GM21423 (cell line): ENCODE data around the gene UBE2E2.
"Not testable (repeated sequence)": the region's sequence is repeated elsewhere in the genome, so short reads cannot be mapped to it uniquely, and the experiment has no call there.

Experiments
- ATAC-seq: cut with Tn5 transposase; IDR thresholded peaks from one replicate; pipeline ENCODE4 v1.9.1; 2021; ENCODE audit warnings: mild to moderate bottlenecking, moderate library complexity; ENCODE audit not compliant: unreplicated experiment

UBE2E2 gene

GRCh38 chr3:23202921-23203707 lies at the start of gene UBE2E2:
Gene UBE2E2 (plus strand): TSS chr3:23203327.
- peak; percentile 63 for ATAC-seq

DNA sequence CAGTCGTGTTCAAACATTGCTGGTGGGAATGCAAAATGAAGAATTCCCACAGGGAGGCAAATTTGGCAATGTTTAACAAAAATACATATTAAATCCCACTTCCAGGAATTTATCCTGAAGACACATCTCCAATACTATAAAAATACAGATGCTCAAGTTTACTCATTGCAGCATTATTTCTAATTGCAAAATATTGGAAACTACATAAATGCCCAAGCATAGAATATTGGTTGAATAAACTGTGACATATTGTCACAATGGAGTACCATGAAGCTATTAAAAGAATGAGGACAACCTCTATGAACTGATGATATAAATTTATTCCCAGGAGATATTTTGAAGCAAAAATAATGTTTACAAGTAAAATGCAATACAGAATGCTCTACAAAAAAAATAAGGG lies 49.7 kb upstream of the UBE2E2 start:
- no peak for ATAC-seq

- no peak for ATAC-seq
Observed at GRCh38 chr3:23157331-23157730, 45.8 kb upstream of the UBE2E2 start.

- no peak for ATAC-seq
Observed at GRCh38 chr3:23159929-23160328, 43.2 kb upstream of the UBE2E2 start.

DNA sequence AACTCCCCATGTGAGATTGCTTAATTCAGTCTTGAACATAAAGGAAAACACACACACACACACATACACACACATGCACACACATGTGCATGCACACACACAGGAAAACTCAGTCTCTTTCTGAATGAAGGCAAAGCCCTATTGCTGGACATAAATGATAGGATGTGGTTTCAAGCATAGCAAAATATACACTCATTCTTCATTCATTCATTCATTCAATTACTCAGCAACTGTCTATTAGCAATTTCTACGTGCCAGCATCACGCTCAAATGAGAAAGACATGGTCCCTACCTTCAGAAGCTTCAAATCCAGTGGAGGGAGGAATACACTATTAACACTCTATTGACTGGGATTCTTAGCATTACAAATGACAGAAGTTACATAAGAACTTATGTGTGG lies 41.8 kb upstream of the UBE2E2 start:
- no peak for ATAC-seq

DNA sequence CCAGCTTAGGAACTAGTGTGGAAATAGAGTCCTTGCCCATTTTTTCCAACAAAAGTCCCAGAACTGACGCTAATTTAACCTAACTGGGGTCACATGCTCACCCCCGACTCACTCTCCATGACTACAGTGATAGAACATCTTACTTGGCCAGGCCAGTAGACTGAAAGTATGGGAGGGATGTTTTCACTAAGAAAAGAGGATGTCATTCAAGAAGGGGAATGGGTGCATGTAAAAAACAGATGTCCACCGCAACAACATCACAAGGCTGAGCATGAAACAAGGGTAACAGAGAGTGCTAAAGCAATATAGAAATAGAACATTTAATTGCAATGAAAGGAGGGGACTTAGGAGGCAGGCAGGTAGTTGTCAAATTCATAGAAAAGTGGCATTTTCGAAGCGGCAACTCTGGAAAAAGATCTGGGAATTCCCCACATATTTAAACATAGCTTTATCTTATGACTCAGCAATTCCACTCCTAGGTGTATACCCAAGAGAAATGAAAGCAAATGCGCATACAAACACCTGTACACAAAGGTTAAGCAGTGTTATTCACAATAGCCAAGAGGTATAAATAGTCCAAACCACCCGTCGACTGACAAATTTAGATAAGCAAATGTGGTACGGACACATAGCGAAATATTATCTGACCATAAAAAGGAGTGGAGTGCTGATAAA lies 41.1 kb upstream of the UBE2E2 start:
- ATAC-seq: peak; percentile 43

GRCh38 chr3:23162934-23163333 lies 40.2 kb upstream of the UBE2E2 start:
- ATAC-seq: peak; percentile 65

DNA sequence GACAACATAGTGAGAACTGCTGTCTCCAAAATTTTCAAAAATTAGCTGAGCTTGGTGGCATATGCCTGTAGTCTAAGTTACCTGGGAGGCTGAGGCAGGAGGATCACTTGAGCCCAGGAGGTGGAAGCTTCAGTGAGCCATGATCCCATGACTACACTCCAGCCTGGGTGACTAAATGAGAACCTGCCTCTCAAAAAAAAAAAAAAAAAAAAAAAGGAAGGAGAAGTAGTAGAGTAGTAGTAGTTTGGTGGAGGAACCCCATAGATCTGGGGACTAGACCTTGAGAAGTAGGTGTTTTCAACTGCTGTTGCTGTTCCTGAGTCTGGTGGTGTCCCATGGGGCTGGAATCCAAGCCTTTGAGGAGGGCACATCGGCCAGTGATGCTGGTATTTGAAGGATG lies 38.4 kb upstream of the UBE2E2 start:
- ATAC-seq: no peak

DNA sequence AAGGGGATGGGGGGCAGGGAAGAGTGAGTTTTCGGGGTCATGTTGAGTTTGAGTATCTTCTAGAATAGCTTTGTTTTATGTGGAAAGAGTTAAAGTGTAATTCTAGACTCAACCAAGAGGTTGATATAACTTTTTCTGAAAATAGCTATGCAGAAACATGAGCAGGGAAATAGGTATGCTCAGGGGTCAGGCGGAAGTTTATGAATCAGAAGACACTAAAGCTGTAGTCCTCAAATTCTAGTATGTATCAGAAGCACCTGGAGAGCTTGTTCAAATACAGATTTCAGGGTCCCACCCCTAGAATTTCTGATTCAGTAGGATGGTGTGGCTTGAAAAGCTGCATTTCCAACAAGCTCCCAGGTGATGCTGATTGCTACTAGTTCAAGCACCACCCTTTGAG lies 37.6 kb upstream of the UBE2E2 start:
- no peak for ATAC-seq

DNA sequence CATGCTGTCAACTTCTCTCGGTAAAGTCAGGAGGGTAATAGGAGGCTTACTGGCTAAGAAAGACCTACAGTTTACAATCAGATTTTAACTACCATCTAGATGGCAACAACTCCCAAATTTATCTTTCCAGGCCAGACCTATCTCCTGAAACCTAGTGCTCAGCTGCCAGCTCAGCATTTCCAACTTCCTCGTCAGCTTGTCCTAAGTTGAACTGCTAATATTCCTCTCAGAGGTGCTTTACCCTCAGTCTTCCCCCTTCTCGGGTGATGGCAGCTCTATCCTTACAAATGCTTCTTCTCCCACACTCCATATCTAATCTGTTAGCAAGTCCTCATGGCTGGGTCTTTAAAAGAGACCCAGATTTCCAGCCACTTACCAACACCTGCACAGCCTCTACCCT lies 36.9 kb upstream of the UBE2E2 start:
- ATAC-seq: no peak

GRCh38 chr3:23166845-23167244 lies 36.3 kb upstream of the UBE2E2 start:
- ATAC-seq: no peak

DNA sequence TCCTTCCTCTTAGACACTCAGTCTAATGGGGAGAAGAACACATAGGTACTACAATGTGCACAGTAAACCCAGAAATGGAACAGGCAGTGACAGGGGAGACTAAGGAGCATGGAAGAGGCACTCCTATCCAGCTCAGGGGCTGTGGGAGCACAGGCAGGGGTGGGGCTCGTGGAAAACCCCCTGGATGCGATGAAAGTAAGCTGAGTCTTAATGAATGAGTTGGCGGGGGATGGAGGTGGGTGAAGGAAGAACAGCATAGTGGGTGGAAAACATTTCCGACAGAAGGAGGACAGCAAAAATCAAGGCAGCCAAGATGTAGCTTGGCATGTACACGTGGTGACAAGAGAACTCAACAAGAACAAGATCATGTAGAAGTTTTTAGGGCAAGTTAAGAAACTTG lies 33.6 kb upstream of the UBE2E2 start:
- no peak for ATAC-seq

- ATAC-seq: no peak
Observed at GRCh38 chr3:23170291-23170690, 32.8 kb upstream of the UBE2E2 start.

DNA sequence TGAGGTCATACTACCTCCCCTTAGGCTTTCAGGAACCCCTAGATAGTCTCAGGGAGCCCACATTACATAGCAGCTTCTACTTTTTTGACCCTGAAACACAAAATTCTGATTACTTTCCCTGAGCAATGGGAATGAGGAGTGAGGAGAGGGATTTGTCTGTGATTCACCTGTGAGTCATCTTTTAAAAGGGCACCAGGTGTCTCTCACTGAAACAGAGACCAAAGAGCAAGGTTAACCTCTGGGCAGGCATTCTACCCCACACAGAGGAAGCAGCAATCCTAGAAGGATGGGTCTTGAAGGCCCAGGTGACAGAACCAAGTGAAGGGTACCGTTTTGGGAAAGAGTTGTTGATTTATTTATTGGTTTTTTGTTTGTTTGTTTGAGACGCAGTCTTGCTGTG lies 31.1 kb upstream of the UBE2E2 start:
- ATAC-seq: no peak

DNA sequence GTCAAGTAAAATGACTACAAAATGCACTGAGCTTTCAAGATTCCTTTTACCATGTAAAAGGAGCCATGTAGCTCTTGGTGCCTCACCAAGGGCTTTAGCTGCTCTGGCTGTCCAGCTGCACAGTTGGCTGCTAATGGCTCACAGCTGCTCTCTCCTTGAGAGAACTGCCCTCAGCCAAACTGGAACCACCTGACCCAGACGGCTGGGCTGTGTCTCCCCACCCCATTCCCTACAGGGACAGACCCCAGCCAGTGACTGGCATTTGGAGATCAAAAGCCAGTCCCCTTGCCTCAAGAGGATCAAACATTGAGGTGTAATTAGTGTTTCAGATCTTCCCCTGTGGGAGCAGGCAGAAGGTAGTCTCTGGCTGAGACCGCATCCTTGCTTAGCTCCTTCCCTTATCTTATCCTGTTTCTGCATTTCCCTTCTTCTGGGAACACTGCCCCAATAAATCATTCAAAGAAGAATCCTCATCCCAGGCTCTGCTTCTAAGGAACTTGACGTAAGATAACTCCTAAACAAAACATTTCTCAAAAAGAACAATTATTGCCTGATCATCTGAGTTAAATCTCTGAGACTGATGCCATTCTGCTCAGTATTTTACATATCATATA lies 28.6 kb upstream of the UBE2E2 start:
- no peak for ATAC-seq

- no peak for ATAC-seq
Observed at GRCh38 chr3:23175341-23176083, 27.6 kb upstream of the UBE2E2 start.

- not testable (repeated sequence) for ATAC-seq
Observed at GRCh38 chr3:23176839-23177238, 26.3 kb upstream of the UBE2E2 start.

GRCh38 chr3:23182996-23183513 lies 20.1 kb upstream of the UBE2E2 start:
- no peak for ATAC-seq

DNA sequence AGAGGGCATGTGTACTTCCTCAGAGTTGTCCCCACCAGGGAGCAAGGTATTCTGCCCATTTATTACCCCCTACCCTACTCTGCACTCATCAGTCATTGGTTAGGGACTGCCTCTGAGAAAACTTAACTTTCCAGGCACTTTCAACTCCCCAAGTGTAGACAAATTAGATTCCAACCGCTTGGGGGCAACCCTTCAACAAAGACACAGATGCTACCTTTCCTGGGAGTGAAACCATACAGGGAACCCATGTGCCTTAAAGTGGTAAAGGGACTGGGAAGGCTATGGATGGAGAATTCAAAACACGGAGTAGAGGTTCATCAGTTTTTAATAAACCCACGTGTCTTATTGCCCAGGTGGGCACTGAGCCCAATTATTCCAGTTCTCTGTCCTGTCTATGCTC lies 19.4 kb upstream of the UBE2E2 start:
- ATAC-seq: no peak

GRCh38 chr3:23185861-23186260 lies 17.3 kb upstream of the UBE2E2 start:
- ATAC-seq: no peak

- ATAC-seq: no peak
Observed at GRCh38 chr3:23189187-23189586, 13.9 kb upstream of the UBE2E2 start.
